T1000 (cell line): Measurements from ENCODE around the gene EXOSC9.
"Not testable (repeated sequence)": the region's sequence is repeated elsewhere in the genome, so short reads cannot be mapped to it uniquely, and the experiment has no call there.

Experiments used
- DNase-seq: peaks from one replicate; lab custom pipeline; 2025; ENCODE audit warnings: mixed read lengths; lab: John Stamatoyannopoulos, UW

Gene EXOSC9

DNA sequence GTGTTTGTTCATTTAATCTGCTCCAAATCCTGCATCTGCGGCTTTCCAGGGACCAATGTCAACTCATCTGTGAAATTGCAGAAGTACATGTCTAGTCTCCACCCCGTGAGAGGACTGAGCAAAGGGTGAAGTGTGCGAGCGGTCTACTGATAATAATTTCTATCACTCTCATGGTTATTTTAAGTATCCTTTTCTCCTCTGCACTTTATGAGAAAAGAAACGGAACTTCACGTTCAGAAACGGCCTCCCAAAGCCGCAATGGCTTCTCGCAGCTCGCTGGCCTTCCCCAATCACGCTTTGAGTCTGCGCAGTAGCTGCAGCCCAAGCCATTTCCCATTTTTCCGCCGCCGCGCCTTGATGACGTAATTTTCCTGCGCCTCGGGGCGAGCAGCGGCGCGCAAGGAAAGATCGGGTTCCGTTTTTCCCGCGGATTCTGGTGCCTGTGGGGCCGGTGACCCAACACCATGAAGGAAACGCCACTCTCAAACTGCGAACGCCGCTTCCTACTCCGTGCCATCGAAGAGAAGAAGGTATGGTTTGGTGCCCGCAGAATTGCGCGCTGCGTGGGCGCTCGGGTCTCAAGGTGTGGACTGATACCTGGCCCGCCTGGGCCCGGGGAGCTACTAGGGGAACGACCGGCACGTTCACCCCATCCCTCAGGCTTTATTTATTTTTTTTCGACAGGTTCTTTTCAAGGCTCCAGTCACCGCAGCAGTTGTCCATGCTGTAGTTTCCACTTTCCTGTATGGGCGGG lies at the start of gene EXOSC9:
TSS of gene EXOSC9 (plus strand) at position 363 of the 754 bp plus-strand sequence. CDS start at position 465, 102 bp downstream.
- DNase-seq = peak; percentile 96

- not testable (repeated sequence) for DNase-seq
These were observed 49.0 kb upstream of the EXOSC9 start for GRCh38 chr4:121752142-121752541.

DNA sequence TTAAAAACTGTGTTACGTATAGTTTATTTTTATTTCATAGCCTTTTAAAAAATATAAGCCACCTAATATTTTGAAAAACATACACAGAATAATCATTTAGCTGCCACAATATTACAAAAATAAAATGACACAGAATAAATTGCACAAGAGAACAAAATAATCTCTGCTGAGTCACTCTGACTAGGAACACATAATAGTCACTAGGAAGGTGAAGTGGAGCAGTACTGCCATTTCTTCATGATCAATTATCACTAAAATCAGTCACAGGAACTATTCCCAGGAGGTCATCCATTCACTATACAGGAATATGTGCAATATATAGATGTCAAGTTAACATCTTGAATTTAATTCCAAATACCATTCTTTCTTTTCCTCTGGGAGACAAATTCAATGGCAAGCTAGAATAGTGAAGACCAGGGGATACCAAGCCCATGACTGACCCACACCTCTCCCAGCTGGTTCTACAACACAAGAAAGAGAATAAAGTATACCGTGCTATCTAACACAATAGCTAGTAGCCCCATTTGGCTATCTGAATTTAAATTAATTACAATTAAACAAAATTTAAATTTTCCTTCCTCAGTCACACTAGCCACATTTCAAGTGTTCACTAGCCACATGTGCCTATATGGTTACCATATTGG lies 42.1 kb upstream of the EXOSC9 start:
- no peak for DNase-seq

GRCh38 chr4:121760205-121760604 lies 40.9 kb upstream of the EXOSC9 start:
- no peak for DNase-seq

- no peak for DNase-seq
These were observed 36.8 kb upstream of the EXOSC9 start for GRCh38 chr4:121764303-121764701.

- no peak for DNase-seq
These were observed 36.3 kb upstream of the EXOSC9 start, which contains the start of gene SMIM43 for GRCh38 chr4:121764702-121765367. Gene SMIM43 (minus strand): TSS chr4:121765164. CDS start chr4:121765105, 59 bp downstream.

GRCh38 chr4:121765368-121765705 lies 35.8 kb upstream of the EXOSC9 start:
- no peak for DNase-seq

DNA sequence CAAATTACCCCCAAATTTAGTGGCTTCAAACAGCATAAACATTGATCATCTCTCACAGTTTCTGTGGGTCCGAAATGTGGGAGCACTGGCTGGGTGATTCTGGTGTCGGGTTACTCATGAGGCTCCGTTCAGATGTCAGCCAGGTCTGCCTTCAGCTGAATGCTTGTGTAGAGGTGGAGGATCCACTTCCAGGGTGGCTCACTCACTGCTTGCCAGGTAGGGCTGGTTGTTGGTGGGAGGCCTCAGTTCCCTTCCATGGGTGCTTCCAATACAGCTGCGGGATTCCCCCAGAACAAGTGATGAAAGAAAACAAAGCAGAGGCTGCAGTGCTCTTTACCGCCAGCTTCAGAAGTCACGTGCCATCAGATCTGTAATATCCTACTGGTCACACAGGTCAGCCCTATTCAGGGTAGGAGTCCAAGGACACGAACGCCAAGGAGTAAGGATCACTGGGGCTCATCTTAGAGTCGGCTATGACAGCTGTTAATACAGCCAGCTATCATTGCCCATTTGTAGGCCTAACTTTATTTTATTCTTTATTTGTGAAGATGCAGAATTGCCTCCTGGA lies 35.1 kb upstream of the EXOSC9 start:
- no peak for DNase-seq

- DNase-seq = no peak
These were observed 34.0 kb upstream of the EXOSC9 start for GRCh38 chr4:121767166-121767565.

DNA sequence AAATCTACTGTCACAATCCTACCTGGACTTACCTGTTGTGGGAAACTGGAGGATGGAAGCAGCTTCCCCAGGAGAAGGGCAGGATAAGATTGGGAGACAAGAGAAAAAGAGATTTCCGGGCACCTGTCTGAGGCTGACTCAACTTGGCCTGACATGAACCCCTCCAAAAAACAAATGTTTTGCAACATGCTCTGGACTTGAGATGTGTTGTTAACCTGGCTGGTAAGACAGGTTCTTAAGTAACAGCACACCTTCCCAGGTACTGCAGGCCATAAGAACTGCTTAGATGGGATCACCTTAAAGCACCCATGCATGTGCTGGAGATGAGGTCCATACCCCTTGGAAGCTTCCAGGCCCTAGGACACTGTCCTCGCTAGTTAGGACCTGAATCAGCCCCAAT lies 31.8 kb upstream of the EXOSC9 start:
- no peak for DNase-seq

DNA sequence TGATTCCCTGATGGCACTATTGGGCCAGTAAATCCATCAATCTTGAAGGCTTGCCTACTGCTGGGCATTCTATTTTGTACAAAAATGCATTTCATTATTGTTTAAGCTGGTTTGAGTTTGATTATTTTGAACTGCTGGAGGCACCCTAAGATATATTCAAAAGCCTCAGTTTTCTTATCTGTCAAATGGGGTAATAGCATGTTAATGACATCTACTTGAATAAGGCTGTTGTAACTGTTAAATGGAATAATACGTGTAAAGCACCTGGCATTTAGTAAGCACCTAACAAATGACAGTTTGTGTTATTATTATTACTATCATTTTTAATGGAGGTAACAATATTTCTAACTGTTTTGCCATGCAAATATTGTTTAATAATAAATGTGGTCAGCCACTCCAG lies 29.3 kb upstream of the EXOSC9 start:
- DNase-seq = no peak

GRCh38 chr4:121773883-121774282 lies 27.2 kb upstream of the EXOSC9 start:
- no peak for DNase-seq

- DNase-seq = no peak
These were observed 24.3 kb upstream of the EXOSC9 start for GRCh38 chr4:121776610-121777401.

GRCh38 chr4:121777625-121778024 lies 23.5 kb upstream of the EXOSC9 start:
- no peak for DNase-seq

DNA sequence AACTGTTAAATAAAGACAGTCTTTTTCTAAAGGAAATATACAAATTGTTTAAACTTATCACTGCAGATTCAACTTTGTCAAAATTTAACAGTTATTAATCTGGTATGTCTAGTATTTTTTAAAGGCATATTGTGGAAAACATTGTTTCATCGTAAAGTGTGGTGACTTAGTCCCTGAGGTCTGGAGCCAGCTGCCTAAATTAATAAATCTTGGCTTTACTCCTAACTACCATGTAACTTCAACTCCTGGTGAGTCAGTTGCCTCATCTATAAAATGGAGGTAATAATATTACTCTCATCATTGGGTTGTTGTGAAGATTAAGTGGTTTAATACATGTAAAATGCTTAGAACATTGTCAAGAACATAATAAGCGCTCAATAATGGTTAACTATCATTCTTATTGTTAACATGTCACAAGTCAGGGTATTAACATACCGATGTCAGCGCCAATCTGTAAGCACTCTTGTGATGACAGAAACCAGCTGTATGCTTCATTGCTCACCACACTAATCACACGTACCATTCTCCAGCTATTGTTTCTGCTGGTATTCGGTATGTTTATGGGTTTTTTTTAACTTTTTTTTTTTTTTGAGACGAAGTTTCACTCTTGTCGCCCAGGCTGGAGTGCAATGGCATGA lies 22.0 kb upstream of the EXOSC9 start:
- DNase-seq = no peak

DNA sequence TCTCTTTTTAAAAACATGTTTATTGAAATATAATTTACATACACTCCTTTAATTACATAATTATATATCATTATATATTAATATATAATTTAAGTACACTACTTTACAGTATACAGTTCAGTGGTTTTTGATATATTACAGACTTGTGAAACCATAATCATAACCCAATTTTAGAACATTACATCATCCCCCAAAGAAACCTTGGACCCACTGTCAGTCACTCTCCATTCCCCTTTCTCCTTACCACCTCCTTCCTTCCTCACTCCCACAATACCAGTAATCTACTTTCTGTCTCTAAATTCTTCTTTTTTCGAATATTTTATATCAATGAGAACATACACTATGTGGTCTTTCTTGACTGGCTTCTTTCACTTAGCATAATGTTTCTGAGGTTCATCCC lies 17.9 kb upstream of the EXOSC9 start:
- no peak for DNase-seq

- DNase-seq = no peak
These were observed 16.7 kb upstream of the EXOSC9 start for GRCh38 chr4:121784401-121784800.

GRCh38 chr4:121784975-121785374 lies 16.1 kb upstream of the EXOSC9 start:
- DNase-seq = peak; percentile 56

DNA sequence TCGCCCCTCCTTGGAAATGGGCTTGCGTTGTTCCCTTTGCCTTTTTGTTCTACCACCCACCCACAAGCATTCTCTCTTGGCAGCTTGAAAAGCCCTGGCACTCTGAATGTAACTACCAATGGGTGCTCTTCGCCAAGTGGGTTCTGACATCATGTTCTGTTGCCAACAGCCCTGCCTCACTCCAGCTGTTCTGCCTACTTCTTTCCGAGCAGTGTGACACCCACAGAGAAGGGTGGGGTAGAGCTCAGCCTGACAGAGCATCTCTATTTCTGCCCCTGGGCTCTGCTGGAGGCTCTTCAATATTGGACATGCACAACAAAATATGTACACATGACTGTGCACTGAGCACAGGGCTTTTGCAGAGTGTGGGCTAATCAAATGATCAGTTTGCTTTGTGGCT lies 15.6 kb upstream of the EXOSC9 start:
- DNase-seq = peak; percentile 12

GRCh38 chr4:121786221-121786620 lies 14.9 kb upstream of the EXOSC9 start:
- no peak for DNase-seq

GRCh38 chr4:121788896-121789295 lies 12.2 kb upstream of the EXOSC9 start:
- DNase-seq = no peak
